Spleen (tissue), 7 donors: ENCODE measurements around the gene BCL6.

Source experiments
- POLR2A ChIP-seq, 3 donors: fragments of 450-650 bp; IDR thresholded peaks; one replicate each; pipeline ENCODE4 v1.5.1; 2017; ENCODE audit warnings: antibody characterized with exemption in 3 of 3, mild to moderate bottlenecking in 1 of 3
- TF ChIP-seq, protein P1 (sequence below), 11 experiments: fragments of 200-600 bp in 7 of 11; fragments of 450-650 bp in 4 of 11; sonication (generic) in 4 of 11; IDR thresholded peaks in 8 of 11; conservative IDR thresholded peaks in 3 of 11; 1 replicate in 7 of 11; 2 replicates in 4 of 11; pipeline versions ENCODE4 v1.4.0 to v1.8.0; 2016 to 2021; ENCODE audit warnings: antibody characterized with exemption in 11 of 11, inconsistent platforms in 4 of 11, mild to moderate bottlenecking in 1 of 11
- donor health status: DM: no; HTN: no; CAD: no; lungs with moderate emphysema.
- donor health status: DM: no; HTN: no; CAD: no.
- donor health status: DM: no; HTN: no; CAD: no.

- TF ChIP-seq, protein P1, sequence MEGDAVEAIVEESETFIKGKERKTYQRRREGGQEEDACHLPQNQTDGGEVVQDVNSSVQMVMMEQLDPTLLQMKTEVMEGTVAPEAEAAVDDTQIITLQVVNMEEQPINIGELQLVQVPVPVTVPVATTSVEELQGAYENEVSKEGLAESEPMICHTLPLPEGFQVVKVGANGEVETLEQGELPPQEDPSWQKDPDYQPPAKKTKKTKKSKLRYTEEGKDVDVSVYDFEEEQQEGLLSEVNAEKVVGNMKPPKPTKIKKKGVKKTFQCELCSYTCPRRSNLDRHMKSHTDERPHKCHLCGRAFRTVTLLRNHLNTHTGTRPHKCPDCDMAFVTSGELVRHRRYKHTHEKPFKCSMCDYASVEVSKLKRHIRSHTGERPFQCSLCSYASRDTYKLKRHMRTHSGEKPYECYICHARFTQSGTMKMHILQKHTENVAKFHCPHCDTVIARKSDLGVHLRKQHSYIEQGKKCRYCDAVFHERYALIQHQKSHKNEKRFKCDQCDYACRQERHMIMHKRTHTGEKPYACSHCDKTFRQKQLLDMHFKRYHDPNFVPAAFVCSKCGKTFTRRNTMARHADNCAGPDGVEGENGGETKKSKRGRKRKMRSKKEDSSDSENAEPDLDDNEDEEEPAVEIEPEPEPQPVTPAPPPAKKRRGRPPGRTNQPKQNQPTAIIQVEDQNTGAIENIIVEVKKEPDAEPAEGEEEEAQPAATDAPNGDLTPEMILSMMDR (IDR thresholded peaks at IDR 0.05 in 8 of 11, conservative IDR thresholded peaks at IDR 0.05 in 3 of 11): no peak
- no peak for TF ChIP-seq POLR2A (IDR thresholded peaks at IDR 0.05)
Measured at GRCh38 chr3:187726564-187726963, 18.7 kb downstream of the BCL6 start.
